GM19351 (cell line): ENCODE data around the gene DEFB121.
"Not testable (repeated sequence)": the region's sequence is repeated elsewhere in the genome, so short reads cannot be mapped to it uniquely, and the experiment has no call there.

ENCODE experiments used
- ATAC-seq: cut with Tn5 transposase; IDR thresholded peaks from one replicate; pipeline ENCODE4 v1.9.1; 2021; ENCODE audit warnings: mild to moderate bottlenecking, moderate library complexity; ENCODE audit not compliant: unreplicated experiment

Gene DEFB121

GRCh38 chr20:31406115-31406514 lies at the start of gene DEFB121:
DEFB121 (minus strand) TSS chr20:31406215; CDS start chr20:31406152, 63 bp downstream.
- no peak for ATAC-seq

- ATAC-seq: no peak
These were observed 48.3 kb upstream of the DEFB121 start for GRCh38 chr20:31454361-31454760.

GRCh38 chr20:31452575-31452974 lies 46.6 kb upstream of the DEFB121 start:
- ATAC-seq: no peak

- no peak for ATAC-seq
These were observed 43.7 kb upstream of the DEFB121 start for GRCh38 chr20:31449511-31450414.

- ATAC-seq: no peak
These were observed 40.2 kb upstream of the DEFB121 start for GRCh38 chr20:31446084-31446819.

- no peak for ATAC-seq
These were observed 34.1 kb upstream of the DEFB121 start, which contains the start of gene DEFB123 for GRCh38 chr20:31440012-31440659. DEFB123 (plus strand) TSS chr20:31440632; CDS start chr20:31440699, 67 bp downstream.

GRCh38 chr20:31430568-31431115 lies 24.6 kb upstream of the DEFB121 start:
- ATAC-seq: no peak

- ATAC-seq: not testable (repeated sequence)
These were observed 21.6 kb upstream of the DEFB121 start for GRCh38 chr20:31427576-31427975.

GRCh38 chr20:31426891-31427551 lies 21.0 kb upstream of the DEFB121 start:
- not testable (repeated sequence) for ATAC-seq

- no peak for ATAC-seq
These were observed 19.8 kb upstream of the DEFB121 start for GRCh38 chr20:31425797-31426196.

GRCh38 chr20:31418307-31418706 lies 12.3 kb upstream of the DEFB121 start:
- no peak for ATAC-seq

GRCh38 chr20:31415653-31416052 lies 9.6 kb upstream of the DEFB121 start:
- ATAC-seq: no peak

- no peak for ATAC-seq
These were observed 8.4 kb upstream of the DEFB121 start for GRCh38 chr20:31414381-31414780.

- no peak for ATAC-seq
These were observed 4.0 kb upstream of the DEFB121 start for GRCh38 chr20:31410011-31410410.

GRCh38 chr20:31403886-31404285 lies 2.1 kb downstream of the DEFB121 start:
- ATAC-seq: no peak

GRCh38 chr20:31394900-31395299 lies 11.1 kb downstream of the DEFB121 start:
- ATAC-seq: no peak

- no peak for ATAC-seq
These were observed 13.2 kb downstream of the DEFB121 start for GRCh38 chr20:31392836-31393235.

GRCh38 chr20:31390490-31390889 lies 15.5 kb downstream of the DEFB121 start, which contains the start of gene DEFB119:
DEFB119 (minus strand) TSS chr20:31390590; CDS start chr20:31390483, 107 bp downstream.
- no peak for ATAC-seq

GRCh38 chr20:31374346-31374745 lies 31.7 kb downstream of the DEFB121 start:
- ATAC-seq: no peak

- ATAC-seq: no peak
These were observed 37.7 kb downstream of the DEFB121 start, which contains the start of gene DEFB118 for GRCh38 chr20:31368301-31368700. DEFB118 (plus strand) TSS chr20:31368601; CDS start chr20:31368651, 50 bp downstream.
